ENCODE measurements around the gene CFAP74.

The CFAP74 gene

DNA sequence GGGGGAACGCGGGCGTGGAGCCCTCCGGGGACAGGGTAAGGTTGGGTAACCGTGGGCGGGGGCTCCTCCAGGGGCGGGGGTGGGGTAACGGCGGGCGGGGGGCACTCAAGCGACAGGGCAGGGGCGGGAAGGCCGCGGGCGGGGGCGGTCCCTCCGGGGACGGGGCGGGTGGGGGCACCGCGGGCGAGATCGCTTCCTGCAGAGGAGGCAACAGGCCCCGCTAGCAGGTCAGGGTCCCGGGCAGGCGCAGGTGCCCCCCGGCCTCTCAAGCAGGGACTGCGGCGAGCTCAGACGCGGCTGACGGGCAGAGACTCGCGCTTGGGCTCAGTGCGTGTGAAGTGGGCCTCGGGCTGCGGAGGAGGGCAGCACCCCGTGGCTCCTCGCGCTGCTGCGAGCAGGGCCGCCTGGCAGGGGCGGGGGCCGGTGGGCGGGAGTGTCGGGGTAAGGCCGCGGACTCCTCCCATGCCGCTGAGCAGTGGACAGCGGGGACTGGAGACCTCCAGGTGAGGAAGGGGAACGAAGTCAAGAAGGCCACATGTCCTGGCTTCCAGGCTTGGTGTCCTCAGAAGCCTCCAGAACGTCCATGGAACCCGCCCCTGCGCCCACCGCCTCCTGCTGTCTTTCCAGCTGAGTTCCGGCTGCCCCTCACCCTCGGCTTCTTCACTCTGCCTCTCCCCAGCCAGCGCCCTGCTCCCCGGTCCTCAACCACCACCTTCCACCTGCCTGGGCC, 112.1 kb downstream of the CFAP74 start:
- TF ChIP-seq TAF1 (IDR thresholded peaks at IDR 0.05; ENCODE audit: low read depth) (no peak; the same call in 1 of the 2 replicates), EGR1 (IDR thresholded peaks at IDR 0.05) (peak; percentile 58), YY1 (IDR thresholded peaks at IDR 0.05; ENCODE audit: low read depth) (no peak), FOXM1 (IDR thresholded peaks at IDR 0.05; ENCODE audit: borderline replicate concordance, low read depth) (no peak), TCF12 (IDR thresholded peaks at IDR 0.05; ENCODE audit: low read depth) (0 out of 2 replicates have a peak, but pooled peaks have one; percentile 9), ZBTB7A (IDR thresholded peaks at IDR 0.05; ENCODE audit: low read depth) (0 out of 2 replicates have a peak, but pooled peaks have one; percentile 31), CREB1 (IDR thresholded peaks at IDR 0.05; ENCODE audit: low read depth) (no peak)
- TF ChIP-seq, protein P1, sequence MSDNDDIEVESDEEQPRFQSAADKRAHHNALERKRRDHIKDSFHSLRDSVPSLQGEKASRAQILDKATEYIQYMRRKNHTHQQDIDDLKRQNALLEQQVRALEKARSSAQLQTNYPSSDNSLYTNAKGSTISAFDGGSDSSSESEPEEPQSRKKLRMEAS (IDR thresholded peaks at IDR 0.05): peak; percentile 50
- TF ChIP-seq, protein P2, sequence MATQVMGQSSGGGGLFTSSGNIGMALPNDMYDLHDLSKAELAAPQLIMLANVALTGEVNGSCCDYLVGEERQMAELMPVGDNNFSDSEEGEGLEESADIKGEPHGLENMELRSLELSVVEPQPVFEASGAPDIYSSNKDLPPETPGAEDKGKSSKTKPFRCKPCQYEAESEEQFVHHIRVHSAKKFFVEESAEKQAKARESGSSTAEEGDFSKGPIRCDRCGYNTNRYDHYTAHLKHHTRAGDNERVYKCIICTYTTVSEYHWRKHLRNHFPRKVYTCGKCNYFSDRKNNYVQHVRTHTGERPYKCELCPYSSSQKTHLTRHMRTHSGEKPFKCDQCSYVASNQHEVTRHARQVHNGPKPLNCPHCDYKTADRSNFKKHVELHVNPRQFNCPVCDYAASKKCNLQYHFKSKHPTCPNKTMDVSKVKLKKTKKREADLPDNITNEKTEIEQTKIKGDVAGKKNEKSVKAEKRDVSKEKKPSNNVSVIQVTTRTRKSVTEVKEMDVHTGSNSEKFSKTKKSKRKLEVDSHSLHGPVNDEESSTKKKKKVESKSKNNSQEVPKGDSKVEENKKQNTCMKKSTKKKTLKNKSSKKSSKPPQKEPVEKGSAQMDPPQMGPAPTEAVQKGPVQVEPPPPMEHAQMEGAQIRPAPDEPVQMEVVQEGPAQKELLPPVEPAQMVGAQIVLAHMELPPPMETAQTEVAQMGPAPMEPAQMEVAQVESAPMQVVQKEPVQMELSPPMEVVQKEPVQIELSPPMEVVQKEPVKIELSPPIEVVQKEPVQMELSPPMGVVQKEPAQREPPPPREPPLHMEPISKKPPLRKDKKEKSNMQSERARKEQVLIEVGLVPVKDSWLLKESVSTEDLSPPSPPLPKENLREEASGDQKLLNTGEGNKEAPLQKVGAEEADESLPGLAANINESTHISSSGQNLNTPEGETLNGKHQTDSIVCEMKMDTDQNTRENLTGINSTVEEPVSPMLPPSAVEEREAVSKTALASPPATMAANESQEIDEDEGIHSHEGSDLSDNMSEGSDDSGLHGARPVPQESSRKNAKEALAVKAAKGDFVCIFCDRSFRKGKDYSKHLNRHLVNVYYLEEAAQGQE (IDR thresholded peaks at IDR 0.05; ENCODE audit: low read depth): no peak

DNA sequence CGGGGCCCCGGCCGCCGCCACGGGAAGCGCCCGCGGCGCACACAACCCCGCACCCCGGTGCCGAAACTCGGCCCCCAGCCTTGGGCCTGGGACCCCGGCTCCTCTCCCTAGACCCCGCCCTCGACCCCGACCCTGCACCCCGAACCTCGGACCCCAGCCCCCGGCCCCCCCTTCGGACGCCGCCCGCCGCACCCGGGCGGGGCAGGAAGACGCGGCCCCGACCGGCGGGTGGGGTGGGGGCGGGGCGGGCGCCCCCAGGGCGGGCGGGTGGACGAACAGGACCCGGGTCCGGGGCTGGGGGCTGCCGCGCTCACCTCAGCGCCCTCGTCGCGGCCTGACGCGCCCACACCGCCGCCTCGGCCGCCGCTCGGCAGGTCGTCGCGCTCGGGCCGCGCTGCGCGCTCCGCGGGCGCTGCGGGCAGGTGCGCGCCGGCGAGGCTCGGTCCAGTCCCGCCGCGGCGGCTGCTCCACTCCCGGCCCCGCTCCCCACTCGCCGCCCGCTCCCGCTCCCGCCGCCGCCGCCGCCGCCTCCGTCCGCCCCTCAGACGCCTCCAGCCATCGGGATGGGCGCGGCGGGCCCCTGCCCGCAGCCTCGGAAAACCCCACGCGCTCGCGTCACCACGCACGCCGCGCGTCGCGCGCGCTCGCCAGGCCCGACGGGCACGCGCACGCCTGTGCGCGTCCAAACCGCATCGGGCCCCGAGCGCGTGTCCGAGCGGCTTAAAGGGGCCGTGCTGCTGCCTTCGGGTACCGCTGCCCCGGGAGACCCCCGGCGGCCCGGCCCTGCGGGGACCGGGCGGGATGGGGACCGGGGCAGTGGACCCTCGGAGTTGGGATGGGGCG, 112.9 kb downstream of the CFAP74 start, which contains the start of gene GNB1:
GNB1 (minus strand) TSS at position 582 of the 843 bp plus-strand sequence. CDS start 65,634 bp downstream, outside the sequence.
- TF ChIP-seq CEBPB (IDR thresholded peaks at IDR 0.05) (no peak), TAF1 (IDR thresholded peaks at IDR 0.05; ENCODE audit: low read depth) (peak; percentile 78), YY1 (IDR thresholded peaks at IDR 0.05; ENCODE audit: low read depth) (peak; percentile 71; the same call in 1 of the 2 replicates), TEAD4 (IDR thresholded peaks at IDR 0.05) (no peak), EP300 (IDR thresholded peaks at IDR 0.05; ENCODE audit: borderline replicate concordance) (no peak; the same call in 1 of the 2 replicates), EGR1 (IDR thresholded peaks at IDR 0.05) (peak; percentile 31; the same call in 1 of the 2 replicates), CREB1 (IDR thresholded peaks at IDR 0.05; ENCODE audit: low read depth) (peak; percentile 71; the same call in 1 of the 2 replicates), TCF12 (IDR thresholded peaks at IDR 0.05; ENCODE audit: low read depth) (peak; percentile 38; the same call in 1 of the 2 replicates), ZBTB7A (IDR thresholded peaks at IDR 0.05; ENCODE audit: low read depth) (no peak), FOXM1 (IDR thresholded peaks at IDR 0.05; ENCODE audit: borderline replicate concordance, low read depth) (no peak)
- TF ChIP-seq, protein P2 (IDR thresholded peaks at IDR 0.05; ENCODE audit: low read depth): no peak
- TF ChIP-seq, protein P1 (IDR thresholded peaks at IDR 0.05): peak; percentile 39; the same call in 1 of the 2 replicates
- TF ChIP-seq, protein P3, sequence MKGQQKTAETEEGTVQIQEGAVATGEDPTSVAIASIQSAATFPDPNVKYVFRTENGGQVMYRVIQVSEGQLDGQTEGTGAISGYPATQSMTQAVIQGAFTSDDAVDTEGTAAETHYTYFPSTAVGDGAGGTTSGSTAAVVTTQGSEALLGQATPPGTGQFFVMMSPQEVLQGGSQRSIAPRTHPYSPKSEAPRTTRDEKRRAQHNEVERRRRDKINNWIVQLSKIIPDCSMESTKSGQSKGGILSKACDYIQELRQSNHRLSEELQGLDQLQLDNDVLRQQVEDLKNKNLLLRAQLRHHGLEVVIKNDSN (IDR thresholded peaks at IDR 0.05): no peak

DNA sequence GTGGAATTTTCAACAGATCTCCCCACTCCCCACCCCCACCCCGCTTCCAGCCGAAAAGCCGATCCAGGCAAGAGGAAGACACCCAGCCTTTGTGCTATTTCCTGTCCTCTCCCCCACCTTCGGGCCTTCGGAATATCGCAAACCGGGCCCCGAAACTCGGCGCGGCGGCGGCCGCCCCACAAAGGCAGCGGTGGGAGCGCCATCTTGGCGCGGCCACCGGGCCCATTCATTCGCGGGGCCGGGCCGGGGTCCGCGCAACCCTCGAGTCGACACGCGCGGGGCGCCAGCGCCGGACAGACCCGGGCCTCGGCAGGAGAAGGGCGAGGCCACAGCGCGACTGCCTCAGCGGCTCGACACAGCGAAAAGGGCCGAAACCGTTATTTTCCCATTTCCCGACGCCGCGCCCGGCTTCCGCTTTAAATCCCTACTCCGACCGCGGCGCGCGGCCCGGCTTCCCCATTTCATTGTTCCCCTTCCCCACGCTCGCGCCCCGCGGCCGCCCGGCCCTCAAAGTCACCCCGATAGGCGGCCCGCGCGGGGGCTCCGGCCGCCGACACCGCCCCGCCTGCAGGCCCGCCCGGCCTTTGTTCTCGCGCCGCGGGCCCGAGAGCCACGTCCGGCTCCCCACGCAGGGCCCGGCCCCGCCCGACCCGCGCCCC, 113.6 kb downstream of the CFAP74 start:
- TF ChIP-seq TCF12 (IDR thresholded peaks at IDR 0.05; ENCODE audit: low read depth) (no peak), TEAD4 (IDR thresholded peaks at IDR 0.05) (no peak), ZBTB7A (IDR thresholded peaks at IDR 0.05; ENCODE audit: low read depth) (peak; percentile 41; the same call in 1 of the 2 replicates), NFIC (IDR thresholded peaks at IDR 0.05) (no peak), TAF1 (IDR thresholded peaks at IDR 0.05; ENCODE audit: low read depth) (peak; percentile 51; the same call in 1 of the 2 replicates), YY1 (IDR thresholded peaks at IDR 0.05; ENCODE audit: low read depth) (peak; percentile 79), CEBPB (IDR thresholded peaks at IDR 0.05) (no peak), EGR1 (IDR thresholded peaks at IDR 0.05) (no peak), FOXM1 (IDR thresholded peaks at IDR 0.05; ENCODE audit: borderline replicate concordance, low read depth) (no peak), RAD21 (IDR thresholded peaks at IDR 0.05; ENCODE audit: low read depth) (no peak), CREB1 (IDR thresholded peaks at IDR 0.05; ENCODE audit: low read depth) (no peak), EP300 (IDR thresholded peaks at IDR 0.05; ENCODE audit: borderline replicate concordance) (no peak)
- TF ChIP-seq, protein P2 (IDR thresholded peaks at IDR 0.05; ENCODE audit: low read depth): no peak
- TF ChIP-seq, protein P1 (IDR thresholded peaks at IDR 0.05): no peak
- TF ChIP-seq, protein P3 (IDR thresholded peaks at IDR 0.05): no peak
